Measurements from ENCODE around the gene ORMDL2.

- TF ChIP-seq CTCF (IDR thresholded peaks at IDR 0.05) (no peak), POLR2A (IDR thresholded peaks at IDR 0.05) (no peak)
Measured at GRCh38 chr12:55829967-55830600, 12.2 kb downstream of the ORMDL2 start.
